Testis (tissue), 3 donors: Measurements from ENCODE around the gene BEGAIN. TPM values are rescaled to one million over a fixed set of nuclear protein-coding genes. Genes with fewer than 3 reads are reported as not detected.

Source experiments
- DNase-seq: peaks from one replicate; pipeline ENCODE4 v3.0.0-alpha.2; 2019
- H3K27ac ChIP-seq, 2 donors: fragments of 200-600 bp; sonication (generic); one replicate each; pipeline ENCODE4 v1.5.1; 2019
- H3K27me3 ChIP-seq: fragments of 200-600 bp; sonication (generic); one replicate; pipeline ENCODE4 v1.5.1; 2019
- H3K36me3 ChIP-seq: fragments of 200-600 bp; sonication (generic); one replicate; pipeline ENCODE4 v1.5.1; 2017; ENCODE audit warnings: low read depth; ENCODE audit errors: missing control alignments
- H3K4me1 ChIP-seq: fragments of 200-600 bp; sonication (generic); one replicate; pipeline ENCODE4 v1.5.1; 2019
- H3K4me3 ChIP-seq, 2 donors: fragments of 200-600 bp; sonication (generic); one replicate each; pipeline ENCODE4 v1.5.1; 2017 to 2019
- H3K9me3 ChIP-seq: fragments of 200-600 bp; sonication (generic); one replicate; pipeline ENCODE4 v1.5.1; 2017
- CTCF ChIP-seq, 3 experiments: fragments of 450-650 bp in 2 of 3; fragments of 200-600 bp in 1 of 3; sonication (generic) in 1 of 3; IDR thresholded peaks; one replicate each; pipeline ENCODE4 v1.5.1; 2016 to 2019; ENCODE audit warnings: antibody characterized with exemption in 3 of 3, mild to moderate bottlenecking in 2 of 3, moderate library complexity in 1 of 3
- POLR2A ChIP-seq: fragments of 450-650 bp; IDR thresholded peaks from one replicate; pipeline ENCODE4 v1.6.1; 2017; ENCODE audit warnings: antibody characterized with exemption, mild to moderate bottlenecking, moderate library complexity
- WGBS, 2 donors: methylation state at CpG; one replicate each; pipeline ENCODE4 v1.1.5; 2018; 5-methylcytosine and 5-hydroxymethylcytosine counted together
- intact Hi-C: fragments of 100-400 bp; cut with DNase I; formaldehyde crosslinking; loops from one replicate; pipeline ENCODE4 v1.15.1; 2023; ENCODE audit warnings: low total_unique reads
- polyA plus RNA-seq: library from polyadenylated mRNA; stranded (reverse); fragments of 350-450 nt; fragmentation: Illumina TruSeq; extraction: RNeasy Lipid Tissue Mini Kit (QIAGEN cat#74804); gene quantifications from one replicate; pipeline ENCODE4 v1.2.3, GENCODE V29; 2014; ENCODE audit warnings: low read depth, low replicate concordance; ENCODE audit not compliant: insufficient read depth
- total RNA-seq, 2 donors: library from RNA; depleted of rRNA; stranded (reverse); fragments of >200 nt; gene quantifications; one replicate each; pipeline ENCODE4 v1.2.3, GENCODE V29; 2016

BEGAIN gene
- total and polyA plus RNA-seq, 3 donors from 2014 or later: 4.5 to 7.6 (median 6.9) TPM

- intact Hi-C loops: no loop called here
- Histone ChIP-seq H3K27me3 (no peaks in the 10 kb centered on the region), H3K9me3 (no peaks in the 10 kb centered on the region), H3K4me3 (no peak overlapping the region), H3K4me1 (peaks cover 4% of the 10 kb centered on the region), H3K27ac (no peak overlapping the region), H3K36me3 (no peaks in the 10 kb centered on the region)
- 53 to 63% methylated on average over 6 to 9 of the region's 9 CpGs for WGBS, 2 donors
- no peak for TF ChIP-seq POLR2A
- TF ChIP-seq CTCF (IDR thresholded peaks at IDR 0.05): no peak
- no peak for DNase-seq
Measured at GRCh38 chr14:100612986-100613385, 25.8 kb upstream of the BEGAIN start.

DNA sequence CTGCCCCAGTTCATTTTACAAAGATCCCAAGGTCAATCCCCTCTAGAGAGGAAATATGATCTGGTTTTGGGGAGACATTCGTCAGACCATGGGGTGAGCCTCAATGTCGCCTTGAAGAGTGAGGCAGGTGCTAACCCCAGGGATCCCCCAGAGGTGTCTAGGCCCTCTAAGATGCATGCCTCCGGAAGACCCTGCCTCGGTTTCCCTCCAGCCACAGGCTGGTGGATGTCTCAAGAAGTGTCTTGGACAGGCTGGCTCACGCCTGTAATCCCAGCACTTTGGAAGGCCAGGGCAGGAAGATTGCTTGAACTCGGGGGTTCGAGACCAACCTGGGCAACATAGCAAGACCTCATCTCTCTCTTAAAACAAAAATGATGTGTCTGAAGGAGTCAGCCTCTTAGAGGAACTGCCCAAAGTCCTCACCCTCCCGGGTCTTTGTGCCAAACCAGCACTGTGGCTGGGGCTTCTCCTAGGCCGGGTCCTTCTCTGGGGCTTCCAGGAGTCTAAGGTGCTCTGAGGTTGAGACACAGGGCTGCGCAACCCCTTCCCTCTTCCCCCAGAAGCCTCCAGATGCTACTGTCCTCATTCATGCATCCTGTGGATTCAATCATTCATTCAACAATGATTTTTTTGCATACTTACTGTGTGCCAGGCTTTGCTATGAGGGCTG lies 24.7 kb upstream of the BEGAIN start:
- H3K36me3 ChIP-seq: no peaks in the 10 kb centered on the region
- no peaks in the 10 kb centered on the region for H3K9me3 ChIP-seq
- no peaks in the 10 kb centered on the region for H3K27me3 ChIP-seq
- intact Hi-C loops: no loop called here
- DNase-seq: no peak
- 88 to 94% methylated on average over 5 to 10 of the region's 10 CpGs for WGBS, 2 donors
- H3K27ac ChIP-seq: no peak overlapping the region
- TF ChIP-seq POLR2A (no peak), CTCF (IDR thresholded peaks at IDR 0.05) (no peak)
- H3K4me1 ChIP-seq: peaks cover 3% of the 10 kb centered on the region
- H3K4me3 ChIP-seq: no peak overlapping the region

DNA sequence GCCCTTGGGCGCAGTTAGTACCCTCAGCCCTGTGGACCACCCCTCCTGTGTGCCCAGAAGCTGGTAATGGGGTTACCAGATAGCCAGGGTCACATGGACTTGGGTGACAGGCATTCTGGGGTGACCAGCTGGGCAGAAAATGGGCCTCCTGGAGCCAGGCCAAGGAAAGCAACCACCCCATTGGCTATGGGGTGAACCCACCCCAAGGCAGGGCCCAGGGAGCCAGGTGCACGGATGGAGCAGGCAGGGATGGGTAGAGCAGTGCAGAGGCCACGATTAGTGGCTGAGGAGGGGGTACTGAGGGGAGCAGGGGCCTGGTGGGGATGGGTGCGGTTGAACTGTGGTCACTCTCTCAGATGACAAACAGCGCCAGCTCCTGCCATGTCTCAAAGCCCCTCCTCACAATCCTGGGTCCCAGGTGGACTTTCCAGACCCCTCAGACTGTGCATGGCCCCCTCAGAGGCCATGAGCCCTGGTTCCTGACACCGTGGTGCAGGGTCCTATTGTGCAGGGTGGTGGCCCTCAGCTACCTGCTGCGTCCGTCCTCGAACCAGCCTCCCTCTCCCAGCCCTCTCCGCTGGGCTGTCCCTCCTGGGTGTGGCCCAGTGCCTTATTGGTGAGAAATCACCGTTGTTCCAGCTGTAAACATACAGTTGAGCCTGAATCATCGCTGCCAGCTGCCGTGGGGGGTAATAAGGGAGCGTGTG lies 23.4 kb upstream of the BEGAIN start:
- Histone ChIP-seq H3K36me3 (no peaks in the 10 kb centered on the region), H3K9me3 (no peaks in the 10 kb centered on the region), H3K4me3 (no peak overlapping the region), H3K4me1 (peaks cover 5% of the 10 kb centered on the region), H3K27ac (no peak overlapping the region), H3K27me3 (no peaks in the 10 kb centered on the region)
- intact Hi-C loops: no loop called here
- TF ChIP-seq CTCF (IDR thresholded peaks at IDR 0.05): no peak
- TF ChIP-seq POLR2A: no peak
- WGBS, 2 donors: 84 to 90% methylated on average over 10 to 14 of the region's 14 CpGs
- no peak for DNase-seq

DNA sequence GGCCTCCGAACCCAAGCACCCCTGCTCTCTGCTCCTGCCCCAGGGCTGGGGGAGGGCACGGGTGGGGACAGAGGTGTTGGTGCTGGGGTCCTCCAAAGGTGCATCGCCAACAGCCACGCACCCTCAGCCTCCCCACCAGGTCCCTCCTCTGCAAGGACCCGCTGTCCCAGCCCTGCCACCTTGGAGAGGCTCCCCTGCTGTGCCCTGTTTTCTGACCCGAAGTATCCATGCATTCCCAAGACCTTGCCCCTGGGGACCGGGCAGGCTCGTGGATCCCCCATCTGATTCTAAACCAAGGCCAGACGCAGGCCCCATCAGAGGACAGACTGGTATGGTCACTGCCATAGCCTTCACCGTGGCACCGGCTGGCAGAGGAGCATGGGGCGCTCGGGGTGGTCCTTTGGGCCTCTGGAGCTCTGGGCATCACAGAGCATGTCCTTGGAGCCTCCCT lies 22.7 kb upstream of the BEGAIN start:
- 85 to 94% methylated on average over 4 to 13 of the region's 13 CpGs for WGBS, 2 donors
- intact Hi-C loops: no loop called here

More for the DNA sequence above, 22.7 kb upstream of the BEGAIN start:
- Histone ChIP-seq H3K36me3 (no peaks in the 10 kb centered on the region), H3K9me3 (no peaks in the 10 kb centered on the region), H3K27me3 (no peaks in the 10 kb centered on the region), H3K27ac (no peak overlapping the region), H3K4me3 (no peak overlapping the region), H3K4me1 (peaks cover 6% of the 10 kb centered on the region)
- peak; percentile 4 for DNase-seq
- TF ChIP-seq CTCF (IDR thresholded peaks at IDR 0.05) (no peak), POLR2A (no peak)
